HPDE6-E6E7 (cell line): ENCODE measurements around the gene KLHL35.
"Not testable (repeated sequence)": the region's sequence is repeated elsewhere in the genome, so short reads cannot be mapped to it uniquely, and the experiment has no call there.

ENCODE experiments used
- DNase-seq: peaks from one replicate; pipeline ENCODE4 v3.0.0; 2011; ENCODE audit warnings: missing footprints; ENCODE audit errors: extremely low spot score

The KLHL35 gene

GRCh38 chr11:75389925-75390324 is 43.1 kb downstream of the KLHL35 start:
- DNase-seq = no peak

GRCh38 chr11:75389276-75389605 is 43.8 kb downstream of the KLHL35 start:
- DNase-seq = no peak

- DNase-seq = peak; percentile 67
Measured at GRCh38 chr11:75388386-75389275, 44.4 kb downstream of the KLHL35 start.

GRCh38 chr11:75387736-75388294 is 45.2 kb downstream of the KLHL35 start:
- DNase-seq = no peak

GRCh38 chr11:75386942-75387630 is 45.9 kb downstream of the KLHL35 start:
- no peak for DNase-seq

GRCh38 chr11:75384438-75385080 is 48.4 kb downstream of the KLHL35 start:
- peak; percentile 76 for DNase-seq

- no peak for DNase-seq
Measured at GRCh38 chr11:75383246-75383645, 49.8 kb downstream of the KLHL35 start.

GRCh38 chr11:75380716-75381420 is 52.1 kb downstream of the KLHL35 start:
- DNase-seq = peak; percentile 78

- DNase-seq = no peak
Measured at GRCh38 chr11:75380245-75380644, 52.8 kb downstream of the KLHL35 start.

GRCh38 chr11:75378776-75379175 is 54.2 kb downstream of the KLHL35 start:
- DNase-seq = not testable (repeated sequence)

- DNase-seq = no peak
Measured at GRCh38 chr11:75376175-75376574, 56.8 kb downstream of the KLHL35 start.

GRCh38 chr11:75375626-75376025 is 57.4 kb downstream of the KLHL35 start:
- no peak for DNase-seq

- DNase-seq = no peak
Measured at GRCh38 chr11:75374646-75375045, 58.4 kb downstream of the KLHL35 start.

- DNase-seq = no peak
Measured at GRCh38 chr11:75373201-75373600, 59.8 kb downstream of the KLHL35 start.
